ENCODE data around the gene TMCC3. TPM values are rescaled to one million over a fixed set of nuclear protein-coding genes. Genes with fewer than 3 reads are reported as not detected.

The TMCC3 gene
- total RNA-seq, 1 experiment from 2014 or later: 2.2 TPM

- no peaks in the 10 kb centered on the region for H3K36me3 Mint-ChIP-seq
- H3K27ac Mint-ChIP-seq: peak overlapping the region; percentile 81; the same call in 1 of the 2 replicates
- ATAC-seq: peak; percentile 82
- ChIA-PET POLR2A (interaction anchor here (0.5 to 0.6 kb wide), 2 partner anchors 32 to 54 kb away, joined by 4 read pairs; no protein-coding TSS in a partner anchor), CTCF (interaction anchor here (1.1 kb wide), 1 partner anchor 9 kb away, joined by 3 read pairs; no protein-coding TSS in a partner anchor)
- no peak overlapping the region for H3K4me3 Mint-ChIP-seq
- TF ChIP-seq ZNF532 (CRISPR knock-in tag; IDR thresholded peaks at IDR 0.05; ENCODE audit: borderline replicate concordance) (no peak), CTCF (IDR thresholded peaks at IDR 0.05) (no peak), ZNF671 (CRISPR knock-in tag; IDR thresholded peaks at IDR 0.05) (no peak), ZMAT4 (CRISPR knock-in tag; IDR thresholded peaks at IDR 0.05) (no peak), SMAD4 (CRISPR knock-in tag; IDR thresholded peaks at IDR 0.05) (no peak), ZNF121 (CRISPR knock-in tag; IDR thresholded peaks at IDR 0.05) (no peak), GRHL2 (CRISPR knock-in tag; IDR thresholded peaks at IDR 0.05; ENCODE audit: insufficient replicate concordance, severe bottlenecking) (no peak), FOXK1 (CRISPR knock-in tag; IDR thresholded peaks at IDR 0.05) (no peak), ZNF263 (CRISPR knock-in tag; IDR thresholded peaks at IDR 0.05; ENCODE audit: low read depth) (no peak), ELF4 (CRISPR knock-in tag; IDR thresholded peaks at IDR 0.05; ENCODE audit: low read depth) (no peak), JAZF1 (CRISPR knock-in tag; IDR thresholded peaks at IDR 0.05) (no peak), ERG (CRISPR knock-in tag; IDR thresholded peaks at IDR 0.05) (no peak), RELA (CRISPR knock-in tag; IDR thresholded peaks at IDR 0.05; ENCODE audit: borderline replicate concordance) (no peak), MLX (CRISPR knock-in tag; IDR thresholded peaks at IDR 0.05) (no peak), TEAD4 (CRISPR knock-in tag; IDR thresholded peaks at IDR 0.05) (no peak), NFYB (CRISPR knock-in tag; conservative IDR thresholded peaks at IDR 0.05; ENCODE audit: low read depth) (no peak), ZBTB43 (CRISPR knock-in tag; IDR thresholded peaks at IDR 0.05) (no peak), EMX1 (CRISPR knock-in tag; IDR thresholded peaks at IDR 0.05) (no peak), RORB (CRISPR knock-in tag; IDR thresholded peaks at IDR 0.05) (no peak)
- DNase-seq (ENCODE audit: low spot score): peak; percentile 41
- H3K4me1 Mint-ChIP-seq: peaks cover 15% of the 10 kb centered on the region
- H3K27me3 Mint-ChIP-seq (ENCODE audit: low read depth): peaks cover 3% of the 10 kb centered on the region; the same call in 1 of the 2 replicates
- H3K9me3 Mint-ChIP-seq: no peaks in the 10 kb centered on the region
Observed at GRCh38 chr12:94614288-94614721, 36.1 kb downstream of the TMCC3 start.
